ENCODE data around the gene CBFB. TPM values are rescaled to one million over a fixed set of nuclear protein-coding genes. Genes with fewer than 3 reads are reported as not detected.

CBFB gene
- total and polyA plus RNA-seq, 2 experiments from 2014 or later: 26.1 to 26.9 TPM

DNA sequence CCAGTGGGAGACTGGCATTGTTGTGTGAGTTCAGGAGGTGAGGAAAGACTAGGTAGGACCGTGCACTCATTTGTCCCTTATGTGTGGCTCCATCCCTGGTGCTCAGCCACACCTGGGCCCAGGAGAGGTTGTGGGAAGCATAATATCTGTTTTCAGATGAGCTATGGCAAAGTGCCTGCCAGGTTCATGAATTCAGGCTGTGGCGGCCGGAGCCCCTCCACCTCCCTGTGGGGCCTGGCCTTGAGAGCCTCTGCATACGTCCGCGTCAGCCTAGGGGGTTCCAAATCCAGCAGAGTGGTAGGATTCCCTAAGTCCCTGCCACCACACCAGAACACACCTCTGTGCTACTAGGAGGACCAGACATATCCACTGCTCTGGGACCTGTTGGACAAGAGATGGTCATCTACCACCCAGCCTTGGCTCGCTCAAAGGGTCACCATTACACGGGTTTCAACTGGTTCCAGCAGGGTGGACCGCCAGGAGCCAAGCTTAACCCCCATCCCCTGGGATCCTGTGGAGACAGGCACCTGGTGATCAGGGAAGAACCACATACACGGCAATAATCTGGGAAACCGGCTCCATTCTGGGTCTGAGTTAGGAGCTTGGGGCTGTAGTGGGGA is 119.8 kb downstream of the CBFB start (continued):
- TF ChIP-seq CTCF (conservative IDR thresholded peaks at IDR 0.05; ENCODE audit: low read depth in 2 of 2) (no peak), EZH2 (IDR thresholded peaks at IDR 0.05; ENCODE audit: low read depth, unreplicated experiment) (no peak), ZNF114 (CRISPR knock-in tag; IDR thresholded peaks at IDR 0.05) (no peak), NANOG (IDR thresholded peaks at IDR 0.05; ENCODE audit: borderline replicate concordance) (no peak), EZH2phosphoT487 (IDR thresholded peaks at IDR 0.05; ENCODE audit: unreplicated experiment) (no peak)
- TF ChIP-seq, protein P1, sequence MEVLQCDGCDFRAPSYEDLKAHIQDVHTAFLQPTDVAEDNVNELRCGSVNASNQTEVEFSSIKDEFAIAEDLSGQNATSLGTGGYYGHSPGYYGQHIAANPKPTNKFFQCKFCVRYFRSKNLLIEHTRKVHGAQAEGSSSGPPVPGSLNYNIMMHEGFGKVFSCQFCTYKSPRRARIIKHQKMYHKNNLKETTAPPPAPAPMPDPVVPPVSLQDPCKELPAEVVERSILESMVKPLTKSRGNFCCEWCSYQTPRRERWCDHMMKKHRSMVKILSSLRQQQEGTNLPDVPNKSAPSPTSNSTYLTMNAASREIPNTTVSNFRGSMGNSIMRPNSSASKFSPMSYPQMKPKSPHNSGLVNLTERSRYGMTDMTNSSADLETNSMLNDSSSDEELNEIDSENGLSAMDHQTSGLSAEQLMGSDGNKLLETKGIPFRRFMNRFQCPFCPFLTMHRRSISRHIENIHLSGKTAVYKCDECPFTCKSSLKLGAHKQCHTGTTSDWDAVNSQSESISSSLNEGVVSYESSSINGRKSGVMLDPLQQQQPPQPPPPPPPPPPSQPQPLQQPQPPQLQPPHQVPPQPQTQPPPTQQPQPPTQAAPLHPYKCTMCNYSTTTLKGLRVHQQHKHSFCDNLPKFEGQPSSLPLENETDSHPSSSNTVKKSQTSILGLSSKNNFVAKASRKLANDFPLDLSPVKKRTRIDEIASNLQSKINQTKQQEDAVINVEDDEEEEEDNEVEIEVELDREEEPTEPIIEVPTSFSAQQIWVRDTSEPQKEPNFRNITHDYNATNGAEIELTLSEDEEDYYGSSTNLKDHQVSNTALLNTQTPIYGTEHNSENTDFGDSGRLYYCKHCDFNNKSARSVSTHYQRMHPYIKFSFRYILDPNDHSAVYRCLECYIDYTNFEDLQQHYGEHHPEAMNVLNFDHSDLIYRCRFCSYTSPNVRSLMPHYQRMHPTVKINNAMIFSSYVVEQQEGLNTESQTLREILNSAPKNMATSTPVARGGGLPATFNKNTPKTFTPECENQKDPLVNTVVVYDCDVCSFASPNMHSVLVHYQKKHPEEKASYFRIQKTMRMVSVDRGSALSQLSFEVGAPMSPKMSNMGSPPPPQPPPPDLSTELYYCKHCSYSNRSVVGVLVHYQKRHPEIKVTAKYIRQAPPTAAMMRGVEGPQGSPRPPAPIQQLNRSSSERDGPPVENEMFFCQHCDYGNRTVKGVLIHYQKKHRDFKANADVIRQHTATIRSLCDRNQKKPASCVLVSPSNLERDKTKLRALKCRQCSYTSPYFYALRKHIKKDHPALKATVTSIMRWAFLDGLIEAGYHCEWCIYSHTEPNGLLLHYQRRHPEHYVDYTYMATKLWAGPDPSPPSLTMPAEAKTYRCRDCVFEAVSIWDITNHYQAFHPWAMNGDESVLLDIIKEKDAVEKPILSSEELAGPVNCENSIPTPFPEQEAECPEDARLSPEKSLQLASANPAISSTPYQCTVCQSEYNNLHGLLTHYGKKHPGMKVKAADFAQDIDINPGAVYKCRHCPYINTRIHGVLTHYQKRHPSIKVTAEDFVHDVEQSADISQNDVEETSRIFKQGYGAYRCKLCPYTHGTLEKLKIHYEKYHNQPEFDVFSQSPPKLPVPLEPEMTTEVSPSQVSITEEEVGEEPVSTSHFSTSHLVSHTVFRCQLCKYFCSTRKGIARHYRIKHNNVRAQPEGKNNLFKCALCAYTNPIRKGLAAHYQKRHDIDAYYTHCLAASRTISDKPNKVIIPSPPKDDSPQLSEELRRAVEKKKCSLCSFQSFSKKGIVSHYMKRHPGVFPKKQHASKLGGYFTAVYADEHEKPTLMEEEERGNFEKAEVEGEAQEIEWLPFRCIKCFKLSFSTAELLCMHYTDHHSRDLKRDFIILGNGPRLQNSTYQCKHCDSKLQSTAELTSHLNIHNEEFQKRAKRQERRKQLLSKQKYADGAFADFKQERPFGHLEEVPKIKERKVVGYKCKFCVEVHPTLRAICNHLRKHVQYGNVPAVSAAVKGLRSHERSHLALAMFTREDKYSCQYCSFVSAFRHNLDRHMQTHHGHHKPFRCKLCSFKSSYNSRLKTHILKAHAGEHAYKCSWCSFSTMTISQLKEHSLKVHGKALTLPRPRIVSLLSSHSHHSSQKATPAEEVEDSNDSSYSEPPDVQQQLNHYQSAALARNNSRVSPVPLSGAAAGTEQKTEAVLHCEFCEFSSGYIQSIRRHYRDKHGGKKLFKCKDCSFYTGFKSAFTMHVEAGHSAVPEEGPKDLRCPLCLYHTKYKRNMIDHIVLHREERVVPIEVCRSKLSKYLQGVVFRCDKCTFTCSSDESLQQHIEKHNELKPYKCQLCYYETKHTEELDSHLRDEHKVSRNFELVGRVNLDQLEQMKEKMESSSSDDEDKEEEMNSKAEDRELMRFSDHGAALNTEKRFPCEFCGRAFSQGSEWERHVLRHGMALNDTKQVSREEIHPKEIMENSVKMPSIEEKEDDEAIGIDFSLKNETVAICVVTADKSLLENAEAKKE (CRISPR knock-in tag; IDR thresholded peaks at IDR 0.05): no peak

Measured in GM23338 (cell line).